BLaER1 (cell line): ENCODE results near the gene MMAB.

Source experiments
- H3K27ac ChIP-seq: shearing (Covaris generic); formaldehyde crosslinking; 2 replicates; pipeline ENCODE4 v1.8.1; 2022
- H3K27me3 ChIP-seq: shearing (Covaris generic); formaldehyde crosslinking; 2 replicates; pipeline ENCODE4 v1.8.1; 2022
- H3K36me3 ChIP-seq: shearing (Covaris generic); formaldehyde crosslinking; 2 replicates; pipeline ENCODE4 v1.8.1; 2022
- H3K4me1 ChIP-seq: shearing (Covaris generic); formaldehyde crosslinking; 2 replicates; pipeline ENCODE4 v1.8.1; 2022
- H3K4me2 ChIP-seq: shearing (Covaris generic); formaldehyde crosslinking; 2 replicates; pipeline ENCODE4 v1.8.1; 2022
- H3K4me3 ChIP-seq: shearing (Covaris generic); formaldehyde crosslinking; 2 replicates; pipeline ENCODE4 v1.8.1; 2022
- H3K9ac ChIP-seq: shearing (Covaris generic); formaldehyde crosslinking; 2 replicates; pipeline ENCODE4 v1.8.1; 2022
- H3K9me3 ChIP-seq: shearing (Covaris generic); formaldehyde crosslinking; 2 replicates; pipeline ENCODE4 v1.8.1; 2022
- H4K20me1 ChIP-seq: shearing (Covaris generic); formaldehyde crosslinking; 2 replicates; pipeline ENCODE4 v1.8.1; 2022
- Cebpa-rat ChIP-seq: shearing (Covaris generic); IDR thresholded peaks from 2 replicates; pipeline ENCODE4 v1.8.1; 2022

Gene MMAB

GRCh38 chr12:109578330-109578927 lies 5.1 kb upstream of the MMAB start:
- H3K9me3 ChIP-seq = no peaks in the 10 kb centered on the region
- H4K20me1 ChIP-seq = no peaks in the 10 kb centered on the region
- no peaks in the 10 kb centered on the region for H3K27me3 ChIP-seq
- no peak overlapping the region for H3K4me3 ChIP-seq
- no peak overlapping the region for H3K27ac ChIP-seq
- peaks cover 12% of the 10 kb centered on the region for H3K4me1 ChIP-seq
- TF ChIP-seq Cebpa-rat = no peak
- peaks cover 69% of the 10 kb centered on the region for H3K36me3 ChIP-seq
- no peak overlapping the region for H3K4me2 ChIP-seq
- H3K9ac ChIP-seq = no peak overlapping the region

GRCh38 chr12:109577311-109577710 lies 4.0 kb upstream of the MMAB start:
- H3K36me3 ChIP-seq = peaks cover 66% of the 10 kb centered on the region
- no peaks in the 10 kb centered on the region for H3K9me3 ChIP-seq
- no peaks in the 10 kb centered on the region for H3K27me3 ChIP-seq
- H3K4me2 ChIP-seq = no peak overlapping the region
- TF ChIP-seq Cebpa-rat = no peak
- H3K4me1 ChIP-seq = peaks cover 19% of the 10 kb centered on the region
- no peak overlapping the region for H3K4me3 ChIP-seq
- H3K9ac ChIP-seq = no peak overlapping the region
- no peak overlapping the region for H3K27ac ChIP-seq
- no peaks in the 10 kb centered on the region for H4K20me1 ChIP-seq

GRCh38 chr12:109575683-109576082 lies 2.4 kb upstream of the MMAB start:
- TF ChIP-seq Cebpa-rat = no peak
- no peak overlapping the region for H3K9ac ChIP-seq
- H4K20me1 ChIP-seq = no peaks in the 10 kb centered on the region
- no peak overlapping the region for H3K4me3 ChIP-seq
- no peaks in the 10 kb centered on the region for H3K9me3 ChIP-seq
- peaks cover 24% of the 10 kb centered on the region for H3K4me1 ChIP-seq
- H3K27ac ChIP-seq = no peak overlapping the region
- no peak overlapping the region for H3K4me2 ChIP-seq
- no peaks in the 10 kb centered on the region for H3K27me3 ChIP-seq
- H3K36me3 ChIP-seq = peaks cover 60% of the 10 kb centered on the region

- H3K4me2 ChIP-seq = peak overlapping the region; percentile 85
- TF ChIP-seq Cebpa-rat = no peak
- H4K20me1 ChIP-seq = no peaks in the 10 kb centered on the region
- peak overlapping the region; percentile 78 for H3K9ac ChIP-seq
- peaks cover 24% of the 10 kb centered on the region for H3K4me1 ChIP-seq
- peak overlapping the region; percentile 81 for H3K4me3 ChIP-seq
- H3K27ac ChIP-seq = no peak overlapping the region
- H3K27me3 ChIP-seq = no peaks in the 10 kb centered on the region
- peaks cover 60% of the 10 kb centered on the region for H3K36me3 ChIP-seq
- H3K9me3 ChIP-seq = no peaks in the 10 kb centered on the region
Observed at GRCh38 chr12:109573914-109574244, 575 bp upstream of the MMAB start.

GRCh38 chr12:109572506-109572845 lies 828 bp downstream of the MMAB start:
- TF ChIP-seq Cebpa-rat = no peak
- no peaks in the 10 kb centered on the region for H3K9me3 ChIP-seq
- no peaks in the 10 kb centered on the region for H4K20me1 ChIP-seq
- H3K9ac ChIP-seq = peak overlapping the region; percentile 78
- H3K36me3 ChIP-seq = peaks cover 59% of the 10 kb centered on the region
- peak overlapping the region; percentile 81 for H3K27ac ChIP-seq
- peaks cover 24% of the 10 kb centered on the region for H3K4me1 ChIP-seq
- peak overlapping the region; percentile 98 for H3K4me2 ChIP-seq
- peak overlapping the region; percentile 81 for H3K4me3 ChIP-seq
- H3K27me3 ChIP-seq = no peaks in the 10 kb centered on the region

- Histone ChIP-seq H3K9ac (no peak overlapping the region), H3K4me2 (peak overlapping the region; percentile 98), H3K27ac (no peak overlapping the region), H4K20me1 (no peaks in the 10 kb centered on the region), H3K36me3 (peaks cover 59% of the 10 kb centered on the region), H3K4me3 (peak overlapping the region; percentile 81; the same call in 1 of the 2 replicates), H3K9me3 (no peaks in the 10 kb centered on the region), H3K27me3 (no peaks in the 10 kb centered on the region), H3K4me1 (peaks cover 24% of the 10 kb centered on the region)
- no peak for TF ChIP-seq Cebpa-rat
Observed at GRCh38 chr12:109571773-109572505, 1.4 kb downstream of the MMAB start.

- peaks cover 70% of the 10 kb centered on the region for H3K36me3 ChIP-seq
- no peak overlapping the region for H3K27ac ChIP-seq
- H3K4me3 ChIP-seq = no peak overlapping the region
- TF ChIP-seq Cebpa-rat = no peak
- peaks cover 24% of the 10 kb centered on the region for H3K4me1 ChIP-seq
- no peaks in the 10 kb centered on the region for H3K9me3 ChIP-seq
- H3K9ac ChIP-seq = no peak overlapping the region
- H3K27me3 ChIP-seq = no peaks in the 10 kb centered on the region
- peaks cover 10% of the 10 kb centered on the region; the same call in 1 of the 2 replicates for H4K20me1 ChIP-seq
- no peak overlapping the region for H3K4me2 ChIP-seq
Observed at GRCh38 chr12:109568486-109568885, 4.8 kb downstream of the MMAB start.

GRCh38 chr12:109567967-109568366 lies 5.3 kb downstream of the MMAB start:
- Histone ChIP-seq H3K4me2 (no peak overlapping the region), H3K9ac (no peak overlapping the region), H3K27ac (no peak overlapping the region), H3K4me3 (no peak overlapping the region), H3K4me1 (peaks cover 28% of the 10 kb centered on the region), H3K9me3 (no peaks in the 10 kb centered on the region), H3K36me3 (peaks cover 70% of the 10 kb centered on the region), H4K20me1 (peaks cover 10% of the 10 kb centered on the region; the same call in 1 of the 2 replicates), H3K27me3 (no peaks in the 10 kb centered on the region)
- TF ChIP-seq Cebpa-rat = no peak

GRCh38 chr12:109567296-109567695 lies 6.0 kb downstream of the MMAB start:
- Histone ChIP-seq H3K36me3 (peaks cover 75% of the 10 kb centered on the region), H3K4me3 (no peak overlapping the region), H3K27ac (no peak overlapping the region)

GRCh38 chr12:109566424-109566823 lies 6.9 kb downstream of the MMAB start:
- Histone ChIP-seq H3K9ac (no peak overlapping the region), H3K36me3 (peaks cover 79% of the 10 kb centered on the region), H3K27ac (no peak overlapping the region), H3K27me3 (no peaks in the 10 kb centered on the region), H4K20me1 (peaks cover 10% of the 10 kb centered on the region; the same call in 1 of the 2 replicates), H3K4me2 (no peak overlapping the region), H3K4me1 (peaks cover 27% of the 10 kb centered on the region), H3K4me3 (no peak overlapping the region), H3K9me3 (peaks cover 10% of the 10 kb centered on the region; the same call in 1 of the 2 replicates)
- TF ChIP-seq Cebpa-rat = no peak

More at GRCh38 chr12:109567296-109567695, 6.0 kb downstream of the MMAB start:
- Histone ChIP-seq H3K4me1 (peaks cover 28% of the 10 kb centered on the region), H3K9me3 (0 out of 2 replicates have a peak, but pooled peaks cover 1% of the 10 kb centered on the region), H3K9ac (no peak overlapping the region), H3K4me2 (no peak overlapping the region), H3K27me3 (no peaks in the 10 kb centered on the region), H4K20me1 (peaks cover 10% of the 10 kb centered on the region; the same call in 1 of the 2 replicates)
- TF ChIP-seq Cebpa-rat = no peak
